CD4-positive, alpha-beta T cell (primary cell): Measurements from ENCODE around the gene PTMS. TPM values are rescaled to one million over a fixed set of nuclear protein-coding genes. Genes with fewer than 3 reads are reported as not detected.

Source experiments
- ATAC-seq: fragments of 200-7000 bp; cut with Tn5 transposase; one replicate; pipeline ENCODE4 v1.10.0; 2022; ENCODE audit warnings: mild to moderate bottlenecking; ENCODE audit not compliant: poor library complexity
- CTCF ChIA-PET: fragments of 350-600 bp; sonication (Branson Sonifier 250); formaldehyde crosslinking; loops from one replicate; lab custom pipeline; 2021; ENCODE audit warnings: antibody characterized with exemption, inconsistent platforms; lab: Charles Lee
- POLR2A ChIA-PET: fragments of 350-600 bp; sonication (Branson Sonifier 250); formaldehyde crosslinking; loops from one replicate; lab custom pipeline; 2021; ENCODE audit warnings: antibody characterized with exemption, inconsistent platforms; lab: Charles Lee
- DNase-seq, 14 experiments: peaks; one replicate each; pipeline ENCODE4 v3.0.0-alpha.2; 2013 to 2020; ENCODE audit warnings: mixed read lengths in 2 of 14
- H3K27ac ChIP-seq, 2 donors: one replicate each; pipeline versions ENCODE4 v1.5.1 to v1.7.0; 2013; ENCODE audit warnings: low read length in 2 of 2, low read depth in 1 of 2, mild to moderate bottlenecking in 1 of 2
- H3K27me3 ChIP-seq, 2 experiments: 1 replicate in 1 of 2; 2 replicates in 1 of 2; pipeline versions ENCODE4 v1.6.1 to v1.7.0; 2013; ENCODE audit warnings: low read length in 2 of 2, control low read depth in 1 of 2, mild to moderate bottlenecking in 1 of 2, moderate library complexity in 1 of 2; ENCODE audit not compliant: insufficient read depth in 2 of 2, control insufficient read depth in 1 of 2
- H3K36me3 ChIP-seq: one replicate; pipeline ENCODE4 v1.6.1; 2013; ENCODE audit warnings: low read length, control low read depth; ENCODE audit not compliant: insufficient read depth
- H3K4me1 ChIP-seq: one replicate; pipeline ENCODE4 v1.6.1; 2013; ENCODE audit warnings: low read length, control low read depth; ENCODE audit not compliant: insufficient read depth
- H3K4me3 ChIP-seq: one replicate; pipeline ENCODE4 v1.5.1; 2013; ENCODE audit warnings: mild to moderate bottlenecking, low read length, moderate library complexity
- H3K9me3 ChIP-seq, 2 experiments: 1 replicate in 1 of 2; 2 replicates in 1 of 2; pipeline versions ENCODE4 v1.6.1 to v1.7.0; 2013; ENCODE audit warnings: low read length in 2 of 2, mild to moderate bottlenecking in 2 of 2, control low read depth in 1 of 2, moderate library complexity in 1 of 2; ENCODE audit not compliant: control insufficient read depth in 1 of 2, insufficient read depth in 1 of 2
- H3K27ac Mint-ChIP-seq: one replicate; pipeline ENCODE4 v1.8.0; 2020; ENCODE audit warnings: mixed read lengths
- H3K27me3 Mint-ChIP-seq: one replicate; pipeline ENCODE4 v1.8.0; 2021; ENCODE audit warnings: mixed read lengths
- H3K36me3 Mint-ChIP-seq: one replicate; pipeline ENCODE4 v1.8.0; 2021; ENCODE audit warnings: low read depth, mixed read lengths
- H3K4me1 Mint-ChIP-seq: one replicate; pipeline ENCODE4 v1.8.0; 2021; ENCODE audit warnings: low read depth, mixed read lengths
- H3K4me3 Mint-ChIP-seq: one replicate; pipeline ENCODE4 v1.8.0; 2020; ENCODE audit warnings: mild to moderate bottlenecking, mixed read lengths
- H3K9me3 Mint-ChIP-seq: one replicate; pipeline ENCODE4 v1.8.0; 2020; ENCODE audit warnings: mixed read lengths
- CTCF ChIP-seq: fragments of 200-600 bp; IDR thresholded peaks from one replicate; pipeline ENCODE4 v1.8.0; 2022; ENCODE audit warnings: antibody characterized with exemption, mild to moderate bottlenecking
- intact Hi-C, 2 experiments: fragments of 100-400 bp; cut with DNase I in 1 of 2; cut with micrococcal nuclease in 1 of 2; formaldehyde crosslinking; loops; one replicate each; pipeline versions ENCODE4 v1.15.1 to v1.9.0; 2023 to 2025; cut with DNase I, micrococcal nuclease
- total RNA-seq, 174 experiments: library from RNA in 2 of 174; stranded (reverse) in 2 of 174; gene quantifications; one replicate each; pipeline ENCODE4 v1.2.3 and lab custom pipeline; 2021 to 2026

The PTMS gene
- total RNA-seq, 2 experiments from 2014 or later, result 1.5 to 1.9 TPM

GRCh38 chr12:6795088-6795487 lies 28.9 kb downstream of the PTMS start:
- Mint-ChIP-seq H3K36me3 (peaks cover 91% of the 10 kb centered on the region), H3K9me3 (no peaks in the 10 kb centered on the region), H3K27me3 (no peaks in the 10 kb centered on the region), H3K4me1 (peaks cover 78% of the 10 kb centered on the region), H3K4me3 (peak overlapping the region; percentile 65), H3K27ac (peak overlapping the region; percentile 75)
- Histone ChIP-seq H3K4me1 (peaks cover 74% of the 10 kb centered on the region), H3K36me3 (peaks cover 61% of the 10 kb centered on the region), H3K27ac (no peak overlapping the region), H3K4me3 (no peak overlapping the region), H3K9me3 (no peaks in the 10 kb centered on the region), H3K27me3 (no peaks in the 10 kb centered on the region)
- intact Hi-C loops, result no loop called here
- DNase-seq, result no peak
- ChIA-PET POLR2A (interaction anchor here (0.7 kb wide), 1 partner anchor 115 kb away, joined by 3 read pairs; no protein-coding TSS in a partner anchor), CTCF (no interaction called here)
- no peak for TF ChIP-seq CTCF
- no peak for ATAC-seq

- no peaks in the 10 kb centered on the region for H3K27me3 ChIP-seq
- H3K4me3 ChIP-seq, result no peak overlapping the region
- H3K4me1 ChIP-seq, result peaks cover 63% of the 10 kb centered on the region
- peak overlapping the region; percentile 47 for H3K27ac Mint-ChIP-seq
- intact Hi-C loops, result no loop called here
- no peaks in the 10 kb centered on the region for H3K9me3 ChIP-seq
- POLR2A ChIA-PET, result interaction anchor here (1.0 to 1.1 kb wide), 2 partner anchors 9 to 31 kb away, joined by 3 read pairs; partner anchors contain the start of gene PTMS
- H3K4me1 Mint-ChIP-seq, result peaks cover 68% of the 10 kb centered on the region
- H3K36me3 Mint-ChIP-seq, result peaks cover 84% of the 10 kb centered on the region
- CTCF ChIA-PET, result interaction anchor here (0.5 to 1.1 kb wide), 2 partner anchors 18 to 107 kb away, joined by 3 to 5 read pairs; partner anchors contain the start of gene ZNF384
- TF ChIP-seq CTCF, result no peak
- no peak overlapping the region for H3K27ac ChIP-seq
- no peak overlapping the region for H3K4me3 Mint-ChIP-seq
- DNase-seq (no peak), ATAC-seq (no peak)
- peaks cover 69% of the 10 kb centered on the region for H3K36me3 ChIP-seq
- H3K27me3 Mint-ChIP-seq, result no peaks in the 10 kb centered on the region
- no peaks in the 10 kb centered on the region for H3K9me3 Mint-ChIP-seq
These were observed 30.4 kb downstream of the PTMS start for GRCh38 chr12:6796576-6796975.

- CTCF ChIA-PET, result no interaction called here
- intact Hi-C loops, result no loop called here
- Mint-ChIP-seq H3K4me1 (peaks cover 48% of the 10 kb centered on the region), H3K4me3 (no peak overlapping the region), H3K27ac (peak overlapping the region; percentile 8), H3K36me3 (peaks cover 84% of the 10 kb centered on the region), H3K9me3 (no peaks in the 10 kb centered on the region), H3K27me3 (no peaks in the 10 kb centered on the region)
- peaks cover 84% of the 10 kb centered on the region for H3K36me3 ChIP-seq
- POLR2A ChIA-PET, result interaction anchor here (1.5 kb wide), 1 partner anchor 10 kb away, joined by 3 read pairs; the partner anchor contains the start of gene CD4
- peaks cover 38% of the 10 kb centered on the region for H3K4me1 ChIP-seq
- TF ChIP-seq CTCF, result no peak
- H3K27me3 ChIP-seq, result no peaks in the 10 kb centered on the region
- H3K9me3 ChIP-seq, result no peaks in the 10 kb centered on the region
- ATAC-seq (no peak), DNase-seq (no peak)
- no peak overlapping the region for H3K4me3 ChIP-seq
- no peak overlapping the region for H3K27ac ChIP-seq
These were observed 33.0 kb downstream of the PTMS start for GRCh38 chr12:6799147-6799546.
